ENCODE data around the gene HPX. TPM values are rescaled to one million over a fixed set of nuclear protein-coding genes. Genes with fewer than 3 reads are reported as not detected.

The HPX gene
- total and polyA plus RNA-seq, 2 of the 13 experiments (the other 11 are each of a cell fraction or from before 2014, with no cell fraction given) = 9.2 to 57.4 TPM

DNA sequence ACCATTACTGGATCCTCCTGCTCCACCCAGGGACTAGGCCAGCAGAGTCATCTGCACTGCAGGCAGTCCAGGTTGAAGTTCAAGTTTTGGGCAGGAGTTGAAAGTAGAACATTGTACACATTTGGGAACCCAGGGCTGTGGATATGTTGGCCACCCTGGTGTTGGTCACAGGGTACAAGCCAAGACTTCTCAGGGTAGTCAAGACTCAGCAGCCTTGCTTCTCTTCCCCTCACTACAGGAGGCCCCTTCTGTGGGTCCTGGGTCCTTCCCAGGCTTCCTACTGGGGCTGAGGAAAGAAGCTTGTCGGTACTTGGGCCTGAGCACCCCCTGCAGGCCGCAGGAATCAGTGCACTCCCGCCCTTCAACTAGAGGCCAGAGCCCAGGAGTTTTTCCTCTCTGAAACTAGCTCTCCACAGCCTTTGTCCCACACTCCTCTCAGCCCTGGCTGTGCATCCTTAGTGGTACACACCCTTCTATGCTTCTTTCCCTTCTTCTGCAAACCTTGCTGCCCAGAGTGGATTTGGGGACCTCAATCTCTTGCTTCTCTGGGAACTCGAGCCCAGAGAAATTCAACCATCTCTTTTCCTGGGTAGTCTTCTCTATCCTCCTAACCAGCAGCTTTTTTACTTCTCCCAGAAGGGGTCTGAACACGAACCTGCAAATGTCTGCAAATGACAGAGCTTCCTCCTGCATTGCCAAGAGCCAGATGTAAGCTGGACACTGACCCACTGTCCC, 2.6 kb upstream of the HPX start:
- BruUV-seq (replicated peaks) = no TSS peak
- Histone ChIP-seq H3K27ac (ENCODE audit: extremely low read length, insufficient read depth, low read length) (no peak overlapping the region), H3K4me3 (replicated peaks in 1 of 3; ENCODE audit: insufficient read depth in 1 of 3, low read depth in 2 of 3, low read length in 3 of 3) (no peak overlapping the region), H2AFZ (ENCODE audit: low read length) (no peak overlapping the region), H3K79me2 (ENCODE audit: insufficient read depth, low read length) (no peaks in the 10 kb centered on the region), H4K20me1 (ENCODE audit: insufficient read depth, low read length) (no peaks in the 10 kb centered on the region), H3K4me1 (ENCODE audit: insufficient read depth, low read length) (peaks cover 54% of the 10 kb centered on the region), H3K9ac (ENCODE audit: insufficient read depth, low read depth, low read length) (no peak overlapping the region), H3K9me3 (ENCODE audit: low read length) (no peaks in the 10 kb centered on the region), H3K4me2 (ENCODE audit: low read depth, low read length) (peak overlapping the region; percentile 16; the same call in 1 of the 2 replicates), H3K36me3 (replicated peaks in 1 of 2; ENCODE audit: control insufficient read depth in 1 of 2, insufficient read depth in 2 of 2, low read length in 2 of 2) (no peaks in the 10 kb centered on the region), H3K27me3 (ENCODE audit: control insufficient read depth in 1 of 2, insufficient read depth in 2 of 2, low read length in 2 of 2) (no peaks in the 10 kb centered on the region; a peak in 1 of 5 replicates)
- ATAC-seq (peak; percentile 65), DNase-seq (ENCODE audit: low spot score) (peak; percentile 28), FAIRE-seq (peak; percentile 63)
- ChIA-PET POLR2A (interaction anchor here (0.5 to 1.6 kb wide), 7 partner anchors 38 to 175 kb away, joined by 3 to 15 read pairs (median 3); partner anchors contain the start of genes ARFIP2, SMPD1 and TIMM10B), CTCF (ENCODE audit: low intra/inter-chr PET ratio, low total read pairs) (interaction anchor here (2.3 kb wide), 1 partner anchor 64 kb away, joined by 28 read pairs; no protein-coding TSS in a partner anchor)
- in situ Hi-C loops (cut with HindIII; ENCODE audit: extremely low pct_ligation_motif_present, low pct_unique_long_range_greater_than_20kb) (loop anchor here (5.0 kb wide), 1 partner anchor 61 kb away; no protein-coding TSS in a partner anchor), intact Hi-C loops (cut with micrococcal nuclease; ENCODE audit: unreplicated experiment) (loop anchor here (1.0 to 5.0 kb wide), 2 partner anchors 51 to 64 kb away; partner anchors contain the start of gene SMPD1)
- WGBS (ENCODE audit: low lambda C conversion rate) = 22% methylated on average over 5 of the region's 5 CpGs
- TF ChIP-seq HOXA3 (CRISPR knock-in tag; IDR thresholded peaks at IDR 0.05) (0 out of 2 replicates have a peak, but pooled peaks have one; percentile 21), ZNF501 (CRISPR knock-in tag; IDR thresholded peaks at IDR 0.05) (peak; percentile 60), ARID5B (CRISPR knock-in tag; IDR thresholded peaks at IDR 0.05) (no peak), CTCF (CRISPR knock-in tag; IDR thresholded peaks at IDR 0.05) (peak; percentile 86), ZKSCAN5 (CRISPR knock-in tag; IDR thresholded peaks at IDR 0.05) (0 out of 2 replicates have a peak, but pooled peaks have one; percentile 69), LCORL (IDR thresholded peaks at IDR 0.05) (no peak), LCORL (CRISPR knock-in tag; IDR thresholded peaks at IDR 0.05) (peak; percentile 46; the same call in 1 of the 2 replicates), HDAC1 (CRISPR knock-in tag; IDR thresholded peaks at IDR 0.05) (no peak), SMC3 (IDR thresholded peaks at IDR 0.05; ENCODE audit: low read length) (peak; percentile 42; the same call in 1 of the 2 replicates), TFAP4 (IDR thresholded peaks at IDR 0.05; ENCODE audit: borderline replicate concordance, low read depth) (no peak)
- TF ChIP-seq, protein P1, sequence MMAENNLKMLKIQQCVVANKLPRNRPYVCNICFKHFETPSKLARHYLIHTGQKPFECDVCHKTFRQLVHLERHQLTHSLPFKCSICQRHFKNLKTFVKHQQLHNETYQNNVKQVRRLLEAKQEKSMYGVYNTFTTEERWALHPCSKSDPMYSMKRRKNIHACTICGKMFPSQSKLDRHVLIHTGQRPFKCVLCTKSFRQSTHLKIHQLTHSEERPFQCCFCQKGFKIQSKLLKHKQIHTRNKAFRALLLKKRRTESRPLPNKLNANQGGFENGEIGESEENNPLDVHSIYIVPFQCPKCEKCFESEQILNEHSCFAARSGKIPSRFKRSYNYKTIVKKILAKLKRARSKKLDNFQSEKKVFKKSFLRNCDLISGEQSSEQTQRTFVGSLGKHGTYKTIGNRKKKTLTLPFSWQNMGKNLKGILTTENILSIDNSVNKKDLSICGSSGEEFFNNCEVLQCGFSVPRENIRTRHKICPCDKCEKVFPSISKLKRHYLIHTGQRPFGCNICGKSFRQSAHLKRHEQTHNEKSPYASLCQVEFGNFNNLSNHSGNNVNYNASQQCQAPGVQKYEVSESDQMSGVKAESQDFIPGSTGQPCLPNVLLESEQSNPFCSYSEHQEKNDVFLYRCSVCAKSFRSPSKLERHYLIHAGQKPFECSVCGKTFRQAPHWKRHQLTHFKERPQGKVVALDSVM (CRISPR knock-in tag; IDR thresholded peaks at IDR 0.05) = no peak
- TF ChIP-seq, protein P2, sequence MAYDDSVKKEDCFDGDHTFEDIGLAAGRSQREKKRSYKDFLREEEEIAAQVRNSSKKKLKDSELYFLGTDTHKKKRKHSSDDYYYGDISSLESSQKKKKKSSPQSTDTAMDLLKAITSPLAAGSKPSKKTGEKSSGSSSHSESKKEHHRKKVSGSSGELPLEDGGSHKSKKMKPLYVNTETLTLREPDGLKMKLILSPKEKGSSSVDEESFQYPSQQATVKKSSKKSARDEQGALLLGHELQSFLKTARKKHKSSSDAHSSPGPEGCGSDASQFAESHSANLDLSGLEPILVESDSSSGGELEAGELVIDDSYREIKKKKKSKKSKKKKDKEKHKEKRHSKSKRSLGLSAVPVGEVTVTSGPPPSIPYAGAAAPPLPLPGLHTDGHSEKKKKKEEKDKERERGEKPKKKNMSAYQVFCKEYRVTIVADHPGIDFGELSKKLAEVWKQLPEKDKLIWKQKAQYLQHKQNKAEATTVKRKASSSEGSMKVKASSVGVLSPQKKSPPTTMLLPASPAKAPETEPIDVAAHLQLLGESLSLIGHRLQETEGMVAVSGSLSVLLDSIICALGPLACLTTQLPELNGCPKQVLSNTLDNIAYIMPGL (CRISPR knock-in tag; IDR thresholded peaks at IDR 0.05; ENCODE audit: borderline replicate concordance in 1 of 2, low read depth in 1 of 2) = no peak

Measured in HepG2 (cell line).